Measurements from ENCODE around the gene DMAC2. TPM values are rescaled to one million over a fixed set of nuclear protein-coding genes. Genes with fewer than 3 reads are reported as not detected.
"Not testable (repeated sequence)": the region's sequence is repeated elsewhere in the genome, so short reads cannot be mapped to it uniquely, and the experiment has no call there.

DMAC2 gene
- polyA plus RNA-seq, 2 donors: 22.6 to 38.9 TPM

DNA sequence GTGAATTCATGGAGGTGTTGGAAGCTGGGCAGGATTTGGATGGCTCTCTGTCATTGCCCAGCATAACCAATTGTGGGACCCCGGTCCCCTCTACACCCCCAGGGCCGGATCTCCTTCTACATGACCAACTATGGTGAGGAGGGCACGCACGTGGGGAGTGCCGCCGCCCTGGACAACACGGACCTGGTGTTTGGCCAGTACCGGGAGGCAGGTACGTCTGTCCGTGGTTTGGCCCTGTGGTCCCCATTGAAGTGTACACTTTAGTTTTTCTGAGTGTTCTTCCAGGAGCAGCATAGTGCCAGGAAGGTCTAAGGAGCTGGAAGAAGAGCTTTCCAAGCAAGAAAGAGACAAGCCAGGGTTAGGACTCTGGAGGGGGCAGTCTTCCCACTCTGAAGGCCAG, 25.8 kb downstream of the DMAC2 start:
- no peak overlapping the region for H3K27ac ChIP-seq (ENCODE audit: low read depth in 2 of 2, low read length in 1 of 2)
- no peak overlapping the region for H3K4me3 ChIP-seq (ENCODE audit: low read depth in 1 of 2, low read length in 2 of 2)
- H3K4me1 ChIP-seq (ENCODE audit: control insufficient read depth in 2 of 2, insufficient read depth in 2 of 2, low read length in 1 of 2): peaks cover 3 to 7% of the 10 kb centered on the region in 2 donors
- peaks cover 12 to 33% of the 10 kb centered on the region in 2 donors for H3K36me3 ChIP-seq (ENCODE audit: control insufficient read depth in 2 of 2, insufficient read depth in 2 of 2, low read length in 1 of 2)
- H3K9me3 ChIP-seq (ENCODE audit: control insufficient read depth in 2 of 2, insufficient read depth in 1 of 2, low read depth in 1 of 2, low read length in 1 of 2): peaks cover 0 to under 1% of the 10 kb centered on the region in 2 donors
- WGBS, 2 donors: 91 to 92% methylated on average over 10 of the region's 10 CpGs
- H3K27me3 ChIP-seq (ENCODE audit: control insufficient read depth in 1 of 2, insufficient read depth in 2 of 2, low read length in 2 of 2): no peaks in the 10 kb centered on the region

DNA sequence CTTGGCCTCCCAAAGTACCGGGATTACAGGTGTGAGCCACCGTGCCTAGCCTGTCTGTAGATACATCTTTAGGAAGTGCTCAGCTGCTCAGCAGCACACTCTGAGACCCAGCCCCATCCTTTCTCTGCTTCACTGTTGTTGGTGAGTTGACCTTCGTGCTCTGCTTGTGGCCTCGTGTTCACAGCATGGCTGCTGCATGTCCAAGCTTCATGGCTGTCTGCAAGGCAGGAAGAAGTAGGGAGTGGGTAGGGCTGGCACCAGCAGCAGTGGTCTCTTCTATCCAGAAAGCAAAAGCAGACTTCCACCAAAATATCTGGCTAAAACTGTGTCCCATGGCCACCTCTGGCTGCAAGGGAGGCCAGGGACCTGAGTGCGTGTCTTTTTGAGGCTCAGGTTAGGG, 26.8 kb downstream of the DMAC2 start:
- Histone ChIP-seq H3K27ac (ENCODE audit: low read depth in 2 of 2, low read length in 1 of 2) (no peak overlapping the region), H3K36me3 (ENCODE audit: control insufficient read depth in 2 of 2, insufficient read depth in 2 of 2, low read length in 1 of 2) (peaks cover 5 to 31% of the 10 kb centered on the region in 2 donors), H3K27me3 (ENCODE audit: control insufficient read depth in 1 of 2, insufficient read depth in 2 of 2, low read length in 2 of 2) (no peaks in the 10 kb centered on the region), H3K9me3 (ENCODE audit: control insufficient read depth in 2 of 2, insufficient read depth in 1 of 2, low read depth in 1 of 2, low read length in 1 of 2) (no peaks in the 10 kb centered on the region), H3K4me1 (ENCODE audit: control insufficient read depth in 2 of 2, insufficient read depth in 2 of 2, low read length in 1 of 2) (peaks cover 3 to 7% of the 10 kb centered on the region in 2 donors), H3K4me3 (ENCODE audit: low read depth in 1 of 2, low read length in 2 of 2) (no peak overlapping the region)
- WGBS, 2 donors: 96 to 97% methylated on average over 5 of the region's 5 CpGs

DNA sequence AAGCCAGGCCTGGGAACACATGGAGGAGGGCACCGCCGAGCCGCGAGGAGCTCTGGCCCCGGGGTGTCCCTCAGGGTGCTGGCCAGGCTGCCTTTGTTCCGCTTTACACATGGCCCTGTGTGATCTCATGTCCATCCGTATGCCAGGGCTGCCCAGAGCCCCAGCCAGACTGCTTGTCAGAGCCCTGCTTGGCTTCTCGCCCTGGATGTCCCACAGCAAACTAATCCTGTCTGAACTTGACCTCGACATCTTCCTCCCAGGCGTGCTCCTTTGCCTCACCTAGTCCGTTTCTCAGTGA, 27.8 kb downstream of the DMAC2 start:
- peaks cover 3 to 7% of the 10 kb centered on the region in 2 donors for H3K4me1 ChIP-seq (ENCODE audit: control insufficient read depth in 2 of 2, insufficient read depth in 2 of 2, low read length in 1 of 2)
- peaks cover 5 to 31% of the 10 kb centered on the region in 2 donors for H3K36me3 ChIP-seq (ENCODE audit: control insufficient read depth in 2 of 2, insufficient read depth in 2 of 2, low read length in 1 of 2)
- H3K27ac ChIP-seq (ENCODE audit: low read depth in 2 of 2, low read length in 1 of 2): peak overlapping the region; percentile 23 to 54
- no peak overlapping the region for H3K4me3 ChIP-seq (ENCODE audit: low read depth in 1 of 2, low read length in 2 of 2)
- WGBS, 2 donors: 51 to 68% methylated on average over 11 of the region's 11 CpGs
- no peaks in the 10 kb centered on the region for H3K27me3 ChIP-seq (ENCODE audit: control insufficient read depth in 1 of 2, insufficient read depth in 2 of 2, low read length in 2 of 2)
- no peaks in the 10 kb centered on the region for H3K9me3 ChIP-seq (ENCODE audit: control insufficient read depth in 2 of 2, insufficient read depth in 1 of 2, low read depth in 1 of 2, low read length in 1 of 2)

DNA sequence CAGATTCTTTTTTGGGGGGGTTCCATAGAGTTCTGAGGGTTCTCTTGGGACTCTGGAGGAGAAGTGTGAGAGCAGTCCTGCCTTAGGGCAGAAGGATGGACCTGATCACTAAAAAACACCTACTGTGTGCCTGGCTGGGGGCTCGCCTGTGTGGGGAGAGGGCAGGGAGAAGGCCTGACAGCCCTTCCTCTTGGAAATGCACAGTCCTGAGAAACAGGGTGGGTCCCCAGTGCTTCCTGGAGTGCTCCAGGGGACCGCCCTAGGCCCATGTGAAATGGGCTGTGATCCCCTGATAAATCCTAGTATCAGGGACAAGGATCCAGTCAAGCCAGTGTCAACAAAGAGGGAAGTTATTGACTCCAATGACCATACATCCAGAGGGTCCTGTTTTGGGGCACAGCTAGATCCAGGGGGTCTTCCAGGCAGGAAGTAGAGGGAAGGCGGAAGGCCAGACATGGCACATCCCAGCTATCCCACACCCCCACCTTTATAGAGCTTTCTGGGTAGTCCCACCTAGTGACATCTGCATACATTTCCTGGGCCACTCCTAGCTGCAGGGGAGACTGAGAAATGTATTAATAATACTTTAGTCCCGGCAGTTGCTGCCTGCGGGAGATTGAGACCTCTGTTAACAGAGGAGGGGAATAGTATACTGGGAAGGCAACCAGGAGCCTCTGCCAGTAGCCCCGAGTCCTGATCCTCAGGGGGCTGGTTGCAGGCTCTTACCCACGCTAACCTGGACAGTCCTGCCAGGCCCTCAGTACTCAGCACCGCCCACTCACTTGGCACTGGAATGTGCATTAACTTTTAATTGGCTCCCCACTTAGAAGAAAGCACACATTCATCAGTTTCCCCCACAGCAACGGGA, 28.4 kb downstream of the DMAC2 start:
- H3K36me3 ChIP-seq (ENCODE audit: control insufficient read depth in 2 of 2, insufficient read depth in 2 of 2, low read length in 1 of 2): peaks cover 5 to 30% of the 10 kb centered on the region in 2 donors
- WGBS, 2 donors: 56 to 67% methylated on average over 9 of the region's 9 CpGs
- H3K9me3 ChIP-seq (ENCODE audit: control insufficient read depth in 2 of 2, insufficient read depth in 1 of 2, low read depth in 1 of 2, low read length in 1 of 2): no peaks in the 10 kb centered on the region
- H3K4me3 ChIP-seq (ENCODE audit: low read depth in 1 of 2, low read length in 2 of 2): no peak overlapping the region
- peak overlapping the region; percentile 23 to 54 for H3K27ac ChIP-seq (ENCODE audit: low read depth in 2 of 2, low read length in 1 of 2)
- H3K27me3 ChIP-seq (ENCODE audit: control insufficient read depth in 1 of 2, insufficient read depth in 2 of 2, low read length in 2 of 2): no peaks in the 10 kb centered on the region
- peaks cover 3 to 7% of the 10 kb centered on the region in 2 donors for H3K4me1 ChIP-seq (ENCODE audit: control insufficient read depth in 2 of 2, insufficient read depth in 2 of 2, low read length in 1 of 2)

DNA sequence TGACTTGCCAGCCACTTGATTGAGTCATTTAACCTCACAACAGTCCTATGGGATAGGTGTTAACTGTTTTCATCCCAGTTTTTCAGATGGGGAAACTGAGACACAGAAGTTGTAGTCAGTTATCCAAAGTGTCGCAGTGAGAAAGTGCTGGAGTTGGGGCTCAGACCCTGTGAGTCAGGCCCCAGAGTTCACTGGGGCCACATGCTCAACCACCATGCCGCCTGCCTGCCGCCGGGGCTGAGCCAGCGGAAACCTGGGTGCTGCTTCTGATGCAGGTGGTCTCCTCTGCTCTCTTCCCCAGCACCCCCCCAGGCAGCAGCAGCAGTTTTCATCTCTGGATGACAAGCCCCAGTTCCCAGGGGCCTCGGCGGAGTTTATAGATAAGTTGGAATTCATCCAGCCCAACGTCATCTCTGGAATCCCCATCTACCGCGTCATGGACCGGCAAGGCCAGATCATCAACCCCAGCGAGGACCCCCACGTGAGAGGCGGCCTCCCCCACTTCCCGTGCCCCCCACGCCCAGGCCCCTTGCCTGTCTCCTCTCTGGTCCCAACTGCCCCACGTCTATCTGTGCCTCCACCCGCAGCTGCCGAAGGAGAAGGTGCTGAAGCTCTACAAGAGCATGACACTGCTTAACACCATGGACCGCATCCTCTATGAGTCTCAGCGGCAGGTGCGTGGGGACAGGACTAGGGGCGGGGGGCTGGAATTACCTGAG, 29.2 kb downstream of the DMAC2 start:
- H3K4me1 ChIP-seq (ENCODE audit: control insufficient read depth in 2 of 2, insufficient read depth in 2 of 2, low read length in 1 of 2): peaks cover 3 to 13% of the 10 kb centered on the region in 2 donors
- no peak overlapping the region for H3K4me3 ChIP-seq (ENCODE audit: low read depth in 1 of 2, low read length in 2 of 2)
- H3K36me3 ChIP-seq (ENCODE audit: control insufficient read depth in 2 of 2, insufficient read depth in 2 of 2, low read length in 1 of 2): peaks cover 5 to 26% of the 10 kb centered on the region in 2 donors
- H3K9me3 ChIP-seq (ENCODE audit: control insufficient read depth in 2 of 2, insufficient read depth in 1 of 2, low read depth in 1 of 2, low read length in 1 of 2): no peaks in the 10 kb centered on the region
- no peaks in the 10 kb centered on the region for H3K27me3 ChIP-seq (ENCODE audit: control insufficient read depth in 1 of 2, insufficient read depth in 2 of 2, low read length in 2 of 2)
- peak overlapping the region in 1 of 2 donors; percentile 15 for H3K27ac ChIP-seq (ENCODE audit: low read depth in 2 of 2, low read length in 1 of 2)
- WGBS, 2 donors: 92 to 93% methylated on average over 23 of the region's 23 CpGs

DNA sequence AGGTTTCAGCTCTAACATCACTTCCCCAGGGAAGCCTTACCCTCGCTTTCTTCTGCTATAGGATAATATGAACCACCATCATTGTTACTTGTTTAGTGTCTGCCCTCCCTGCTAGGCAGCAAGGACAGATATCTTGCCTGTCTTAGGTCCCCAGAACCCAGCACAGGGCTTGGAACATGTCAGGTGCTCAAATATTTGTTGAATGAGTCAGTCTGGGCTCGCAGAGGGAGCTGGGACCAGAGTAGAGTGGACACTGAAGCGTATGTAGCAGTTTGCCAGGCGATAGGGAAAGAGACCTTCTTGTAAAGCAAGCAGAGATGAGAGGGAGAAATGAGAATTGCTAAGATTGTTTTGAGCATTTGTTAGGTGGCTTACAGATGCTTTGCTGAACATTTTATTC, 30.4 kb downstream of the DMAC2 start:
- peaks cover 3 to 11% of the 10 kb centered on the region in 2 donors for H3K4me1 ChIP-seq (ENCODE audit: control insufficient read depth in 2 of 2, insufficient read depth in 2 of 2, low read length in 1 of 2)
- no peak overlapping the region for H3K4me3 ChIP-seq (ENCODE audit: low read depth in 1 of 2, low read length in 2 of 2)
- 57 to 67% methylated on average over 4 of the region's 4 CpGs for WGBS, 2 donors
- peaks cover 0 to 15% of the 10 kb centered on the region in 2 donors for H3K36me3 ChIP-seq (ENCODE audit: control insufficient read depth in 2 of 2, insufficient read depth in 2 of 2, low read length in 1 of 2)
- H3K9me3 ChIP-seq (ENCODE audit: control insufficient read depth in 2 of 2, insufficient read depth in 1 of 2, low read depth in 1 of 2, low read length in 1 of 2): no peaks in the 10 kb centered on the region
- H3K27ac ChIP-seq (ENCODE audit: low read depth in 2 of 2, low read length in 1 of 2): peak overlapping the region in 1 of 2 donors; percentile 3
- H3K27me3 ChIP-seq (ENCODE audit: control insufficient read depth in 1 of 2, insufficient read depth in 2 of 2, low read length in 2 of 2): no peaks in the 10 kb centered on the region

DNA sequence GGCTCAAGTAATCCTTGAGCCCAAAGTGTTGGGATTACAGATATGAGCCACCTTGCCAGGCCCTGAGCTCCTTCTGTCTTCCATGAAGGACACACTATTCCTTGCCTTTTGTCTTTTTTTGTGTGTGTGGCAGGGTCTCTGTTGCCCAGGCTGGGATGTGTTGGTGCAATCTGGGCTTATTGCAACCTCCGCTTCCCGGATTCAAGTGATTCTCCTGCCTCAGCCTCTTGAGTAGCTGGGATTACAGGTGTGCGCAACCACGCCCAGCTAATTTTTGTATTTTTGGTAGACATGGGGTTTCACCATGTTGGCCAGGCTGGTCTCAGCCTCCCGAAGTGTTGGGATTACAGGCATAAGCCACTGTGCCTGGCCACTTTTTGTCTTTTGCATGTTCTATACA, 30.9 kb downstream of the DMAC2 start:
- not testable (repeated sequence) for H3K27me3 ChIP-seq (ENCODE audit: control insufficient read depth in 1 of 2, insufficient read depth in 2 of 2, low read length in 2 of 2); H3K9me3 ChIP-seq (ENCODE audit: control insufficient read depth in 2 of 2, insufficient read depth in 1 of 2, low read depth in 1 of 2, low read length in 1 of 2); H3K4me3 ChIP-seq (ENCODE audit: low read depth in 1 of 2, low read length in 2 of 2)
- H3K27ac ChIP-seq (ENCODE audit: low read depth in 2 of 2, low read length in 1 of 2): peak overlapping the region in 1 of 2 donors; percentile 3
- peaks cover 3 to 11% of the 10 kb centered on the region in 2 donors for H3K4me1 ChIP-seq (ENCODE audit: control insufficient read depth in 2 of 2, insufficient read depth in 2 of 2, low read length in 1 of 2)
- peaks cover 0 to 15% of the 10 kb centered on the region in 2 donors for H3K36me3 ChIP-seq (ENCODE audit: control insufficient read depth in 2 of 2, insufficient read depth in 2 of 2, low read length in 1 of 2)
- WGBS, 2 donors: 90 to 91% methylated on average over 5 of the region's 5 CpGs

DNA sequence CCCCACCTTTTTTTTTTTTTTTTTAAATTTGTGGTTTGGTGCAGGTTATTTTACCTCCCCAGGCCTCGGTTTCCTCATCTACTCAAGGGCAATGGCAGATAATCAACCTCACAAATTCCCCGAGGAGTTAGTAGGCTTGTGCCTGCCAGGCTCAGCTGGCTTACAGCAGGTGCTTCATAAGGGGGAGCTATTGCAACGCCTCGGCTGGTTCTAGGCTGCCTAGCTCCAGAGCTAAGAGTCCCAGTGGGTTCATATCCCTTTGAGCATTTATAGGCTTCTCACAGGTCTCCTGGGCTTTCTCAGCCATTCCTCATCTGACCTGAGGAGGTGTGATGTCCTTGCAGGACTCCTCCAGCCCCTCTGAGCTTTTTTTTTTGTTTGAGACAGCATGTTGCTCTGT, 31.5 kb downstream of the DMAC2 start:
- Histone ChIP-seq H3K27ac (ENCODE audit: low read depth in 2 of 2, low read length in 1 of 2) (no peak overlapping the region), H3K36me3 (ENCODE audit: control insufficient read depth in 2 of 2, insufficient read depth in 2 of 2, low read length in 1 of 2) (peaks cover 0 to 12% of the 10 kb centered on the region in 2 donors), H3K4me3 (ENCODE audit: low read depth in 1 of 2, low read length in 2 of 2) (no peak overlapping the region), H3K27me3 (ENCODE audit: control insufficient read depth in 1 of 2, insufficient read depth in 2 of 2, low read length in 2 of 2) (no peaks in the 10 kb centered on the region), H3K9me3 (ENCODE audit: control insufficient read depth in 2 of 2, insufficient read depth in 1 of 2, low read depth in 1 of 2, low read length in 1 of 2) (no peaks in the 10 kb centered on the region), H3K4me1 (ENCODE audit: control insufficient read depth in 2 of 2, insufficient read depth in 2 of 2, low read length in 1 of 2) (peaks cover 5 to 15% of the 10 kb centered on the region in 2 donors)
- 77% methylated on average over 4 of the region's 4 CpGs for WGBS, 2 donors

DNA sequence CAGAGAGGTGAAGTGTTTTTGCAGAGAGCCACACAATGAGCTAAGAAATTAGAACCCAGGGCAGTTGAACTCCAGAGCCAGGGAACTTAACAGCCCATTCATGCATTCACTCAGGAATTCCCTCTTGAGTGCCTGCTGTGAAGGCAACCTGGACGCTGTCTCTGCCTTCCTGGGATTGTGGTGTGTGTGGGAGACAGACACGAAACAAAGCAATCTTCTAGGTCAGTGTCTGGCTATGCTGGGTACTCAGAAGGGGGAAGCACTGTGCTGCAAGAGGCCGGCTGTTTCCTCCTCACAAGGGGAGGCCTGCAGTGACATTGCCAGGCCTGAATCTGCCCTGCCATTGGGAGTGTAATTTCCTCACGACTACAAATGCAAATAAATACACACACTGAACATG, 32.4 kb downstream of the DMAC2 start:
- Histone ChIP-seq H3K27me3 (ENCODE audit: control insufficient read depth in 1 of 2, insufficient read depth in 2 of 2, low read length in 2 of 2) (no peaks in the 10 kb centered on the region), H3K36me3 (ENCODE audit: control insufficient read depth in 2 of 2, insufficient read depth in 2 of 2, low read length in 1 of 2) (peaks cover 0 to 10% of the 10 kb centered on the region in 2 donors), H3K4me1 (ENCODE audit: control insufficient read depth in 2 of 2, insufficient read depth in 2 of 2, low read length in 1 of 2) (peaks cover 5 to 18% of the 10 kb centered on the region in 2 donors), H3K4me3 (ENCODE audit: low read depth in 1 of 2, low read length in 2 of 2) (no peak overlapping the region), H3K27ac (ENCODE audit: low read depth in 2 of 2, low read length in 1 of 2) (peak overlapping the region; percentile 12 to 53), H3K9me3 (ENCODE audit: control insufficient read depth in 2 of 2, insufficient read depth in 1 of 2, low read depth in 1 of 2, low read length in 1 of 2) (no peaks in the 10 kb centered on the region)
- WGBS, 2 donors: 59 to 60% methylated on average over 4 of the region's 4 CpGs
